OCI-LY7 (cell line): ENCODE data around the gene ABCC3.

Experiments
- CTCF ChIP-seq: fragments of 200-600 bp; sonication (generic); conservative IDR thresholded peaks from 2 replicates; pipeline ENCODE4 v1.5.1; 2014; ENCODE audit warnings: mild to moderate bottlenecking, antibody characterized with exemption, low read length, moderate library complexity, mixed read lengths
- EZH2phosphoT487 ChIP-seq: fragments of 200-600 bp; sonication (generic); IDR thresholded peaks from 2 replicates; pipeline ENCODE4 v1.6.1; 2018; ENCODE audit warnings: low read depth, borderline replicate concordance, mild to moderate bottlenecking, mixed run types, antibody characterized with exemption, low read length, moderate library complexity, mixed read lengths

GRCh38 chr17:50685334-50685665 is 50.6 kb downstream of the ABCC3 start:
- no peak for TF ChIP-seq CTCF
- no peak for TF ChIP-seq EZH2phosphoT487
